Measurements from ENCODE around the gene CACNB4.

DNA sequence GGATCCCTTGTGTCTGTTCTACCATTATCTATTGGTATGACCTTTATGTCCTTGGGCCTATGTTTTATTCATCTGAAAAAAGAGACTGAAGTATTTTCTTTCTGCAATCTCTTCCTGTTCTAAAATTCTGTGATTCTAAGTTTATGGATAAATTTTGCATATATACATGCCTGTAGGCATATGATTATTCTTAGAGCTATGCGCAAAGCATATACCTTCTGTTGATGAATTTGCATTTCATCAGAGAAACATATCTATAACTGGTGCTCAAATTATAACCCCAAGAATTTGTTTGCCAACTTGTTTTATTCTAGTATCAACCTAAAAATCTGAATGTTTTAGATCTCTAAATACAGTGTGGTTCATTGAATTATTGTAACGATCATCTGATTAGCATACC is 6.7 kb downstream of the CACNB4 start:
- TF ChIP-seq CTCF (IDR thresholded peaks at IDR 0.05), result no peak
- no peak for TF ChIP-seq JUNB (IDR thresholded peaks at IDR 0.05)
- no peak for TF ChIP-seq PBX3 (IDR thresholded peaks at IDR 0.05)
